ENCODE measurements around the gene RDH14. TPM values are rescaled to one million over a fixed set of nuclear protein-coding genes. Genes with fewer than 3 reads are reported as not detected.

Gene RDH14
- total and polyA plus RNA-seq, 4 donors, result 13.3 to 23.9 (median 15.6) TPM

DNA sequence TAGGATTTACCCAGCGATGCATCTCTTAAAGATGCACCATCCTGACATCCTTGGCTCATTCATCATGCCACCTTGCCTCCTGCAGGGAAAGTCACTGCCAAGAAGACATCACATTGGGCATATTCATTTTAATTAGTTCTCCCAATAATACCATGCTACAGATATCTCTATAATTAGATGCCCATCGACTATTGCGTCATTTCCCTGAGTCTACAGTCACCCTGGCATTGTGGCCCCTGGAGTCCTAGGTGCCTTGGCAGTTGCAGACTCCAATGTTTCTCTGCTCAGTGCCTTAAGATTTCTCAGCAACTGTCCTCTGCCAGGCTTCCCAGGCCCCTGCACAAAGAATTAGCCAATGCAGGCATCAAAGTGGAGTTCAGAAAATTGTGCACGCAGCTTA is 32.6 kb downstream of the RDH14 start:
- Histone ChIP-seq H3K27me3 (ENCODE audit: control insufficient read depth in 4 of 4, insufficient read depth in 4 of 4, low read length in 3 of 4) (no peaks in the 10 kb centered on the region), H3K27ac (ENCODE audit: low read depth in 1 of 2, low read length in 2 of 2) (no peak overlapping the region), H3K36me3 (ENCODE audit: control insufficient read depth in 4 of 4, insufficient read depth in 3 of 4, low read depth in 1 of 4, low read length in 3 of 4) (no peaks in the 10 kb centered on the region), H3K4me1 (ENCODE audit: control insufficient read depth in 4 of 4, insufficient read depth in 4 of 4, low read length in 3 of 4) (no peaks in the 10 kb centered on the region), H3K4me3 (ENCODE audit: low read depth in 1 of 3, low read length in 3 of 3) (no peak overlapping the region), H3K9ac (ENCODE audit: low read depth in 1 of 2, low read length in 2 of 2) (no peak overlapping the region), H3K9me3 (ENCODE audit: control insufficient read depth in 4 of 4, low read length in 3 of 4) (no peaks in the 10 kb centered on the region)
- WGBS, result 90% methylated on average over 4 of the region's 4 CpGs
- TF ChIP-seq FOXA1 (IDR thresholded peaks at IDR 0.05) (no peak), REST (IDR thresholded peaks at IDR 0.05) (no peak), FOXA2 (IDR thresholded peaks at IDR 0.05) (no peak), MAX (IDR thresholded peaks at IDR 0.05) (no peak), YY1 (IDR thresholded peaks at IDR 0.05) (no peak), GABPA (IDR thresholded peaks at IDR 0.05 in 1 of 2, conservative IDR thresholded peaks at IDR 0.05 in 1 of 2) (no peak)
- TF ChIP-seq, protein P1, sequence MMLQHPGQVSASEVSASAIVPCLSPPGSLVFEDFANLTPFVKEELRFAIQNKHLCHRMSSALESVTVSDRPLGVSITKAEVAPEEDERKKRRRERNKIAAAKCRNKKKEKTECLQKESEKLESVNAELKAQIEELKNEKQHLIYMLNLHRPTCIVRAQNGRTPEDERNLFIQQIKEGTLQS (IDR thresholded peaks at IDR 0.05), result no peak
- DNase-seq (ENCODE audit: low spot score), result no peak

DNA sequence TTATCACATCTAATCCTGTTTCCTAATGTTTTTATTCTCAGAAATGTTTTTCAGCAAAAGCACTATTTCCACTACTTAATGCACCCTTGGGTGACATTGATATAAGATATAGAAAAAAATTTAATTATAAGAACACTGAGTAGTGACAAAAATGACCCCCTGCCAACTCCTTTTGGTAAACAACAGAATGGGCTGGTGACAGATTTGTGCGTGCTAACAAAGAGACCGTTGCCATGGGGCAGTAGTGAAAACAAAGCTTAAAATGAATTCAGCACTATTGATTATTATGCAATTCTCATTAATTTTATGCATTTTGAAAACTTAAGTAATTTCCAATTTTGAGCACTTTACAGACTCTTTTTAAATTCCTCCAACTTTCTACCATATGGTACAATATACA is 33.1 kb downstream of the RDH14 start:
- Histone ChIP-seq H3K4me1 (ENCODE audit: control insufficient read depth in 4 of 4, insufficient read depth in 4 of 4, low read length in 3 of 4) (no peaks in the 10 kb centered on the region), H3K9me3 (ENCODE audit: control insufficient read depth in 4 of 4, low read length in 3 of 4) (no peaks in the 10 kb centered on the region), H3K27me3 (ENCODE audit: control insufficient read depth in 4 of 4, insufficient read depth in 4 of 4, low read length in 3 of 4) (no peaks in the 10 kb centered on the region), H3K27ac (ENCODE audit: low read depth in 1 of 2, low read length in 2 of 2) (no peak overlapping the region), H3K9ac (ENCODE audit: low read depth in 1 of 2, low read length in 2 of 2) (no peak overlapping the region), H3K4me3 (ENCODE audit: low read depth in 1 of 3, low read length in 3 of 3) (no peak overlapping the region), H3K36me3 (ENCODE audit: control insufficient read depth in 4 of 4, insufficient read depth in 3 of 4, low read depth in 1 of 4, low read length in 3 of 4) (no peaks in the 10 kb centered on the region)
- TF ChIP-seq GABPA (IDR thresholded peaks at IDR 0.05 in 1 of 2, conservative IDR thresholded peaks at IDR 0.05 in 1 of 2), result no peak
- no peak for TF ChIP-seq RXRA (IDR thresholded peaks at IDR 0.05)
- WGBS, result 91% methylated on average over 2 of the region's 2 CpGs
- no peak for DNase-seq (ENCODE audit: low spot score)

DNA sequence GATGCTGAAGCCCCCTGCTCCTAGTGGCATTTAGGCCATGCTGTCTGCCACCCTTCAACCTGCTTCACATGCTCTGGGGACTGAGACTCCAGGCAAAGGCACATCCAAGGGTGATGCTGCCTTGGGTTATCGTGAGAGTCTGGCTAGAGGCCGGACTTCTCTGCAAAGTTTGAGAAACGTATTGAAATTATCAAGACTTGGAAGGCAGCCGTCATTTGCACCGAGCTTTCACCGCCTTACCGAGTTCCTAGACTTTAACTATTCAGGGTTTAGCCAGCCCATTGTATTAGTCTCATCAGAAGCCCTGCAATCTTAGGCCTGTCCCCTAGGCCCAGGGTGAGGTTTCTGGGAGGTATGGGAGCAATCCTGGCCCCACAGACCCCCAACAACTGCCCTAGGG is 34.0 kb downstream of the RDH14 start:
- TF ChIP-seq NR2F2 (IDR thresholded peaks at IDR 0.05) (no peak), HNF4A (conservative IDR thresholded peaks at IDR 0.05) (no peak), CTCF (IDR thresholded peaks at IDR 0.05; ENCODE audit: low read depth, low read length, missing input control) (no peak), TAF1 (conservative IDR thresholded peaks at IDR 0.05) (no peak)
- TF ChIP-seq, protein P2, sequence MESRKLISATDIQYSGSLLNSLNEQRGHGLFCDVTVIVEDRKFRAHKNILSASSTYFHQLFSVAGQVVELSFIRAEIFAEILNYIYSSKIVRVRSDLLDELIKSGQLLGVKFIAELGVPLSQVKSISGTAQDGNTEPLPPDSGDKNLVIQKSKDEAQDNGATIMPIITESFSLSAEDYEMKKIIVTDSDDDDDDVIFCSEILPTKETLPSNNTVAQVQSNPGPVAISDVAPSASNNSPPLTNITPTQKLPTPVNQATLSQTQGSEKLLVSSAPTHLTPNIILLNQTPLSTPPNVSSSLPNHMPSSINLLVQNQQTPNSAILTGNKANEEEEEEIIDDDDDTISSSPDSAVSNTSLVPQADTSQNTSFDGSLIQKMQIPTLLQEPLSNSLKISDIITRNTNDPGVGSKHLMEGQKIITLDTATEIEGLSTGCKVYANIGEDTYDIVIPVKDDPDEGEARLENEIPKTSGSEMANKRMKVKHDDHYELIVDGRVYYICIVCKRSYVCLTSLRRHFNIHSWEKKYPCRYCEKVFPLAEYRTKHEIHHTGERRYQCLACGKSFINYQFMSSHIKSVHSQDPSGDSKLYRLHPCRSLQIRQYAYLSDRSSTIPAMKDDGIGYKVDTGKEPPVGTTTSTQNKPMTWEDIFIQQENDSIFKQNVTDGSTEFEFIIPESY (IDR thresholded peaks at IDR 0.05), result no peak
- H3K9ac ChIP-seq (ENCODE audit: low read depth in 1 of 2, low read length in 2 of 2), result no peak overlapping the region
- H3K27me3 ChIP-seq (ENCODE audit: control insufficient read depth in 4 of 4, insufficient read depth in 4 of 4, low read length in 3 of 4), result no peaks in the 10 kb centered on the region
- no peaks in the 10 kb centered on the region for H3K36me3 ChIP-seq (ENCODE audit: control insufficient read depth in 4 of 4, insufficient read depth in 3 of 4, low read depth in 1 of 4, low read length in 3 of 4)
- H3K4me1 ChIP-seq (ENCODE audit: control insufficient read depth in 4 of 4, insufficient read depth in 4 of 4, low read length in 3 of 4), result no peaks in the 10 kb centered on the region
- DNase-seq (ENCODE audit: low spot score), result no peak
- no peak overlapping the region for H3K4me3 ChIP-seq (ENCODE audit: low read depth in 1 of 3, low read length in 3 of 3)
- WGBS, result 94% methylated on average over 7 of the region's 7 CpGs
- H3K27ac ChIP-seq (ENCODE audit: low read depth in 1 of 2, low read length in 2 of 2), result no peak overlapping the region
- no peaks in the 10 kb centered on the region for H3K9me3 ChIP-seq (ENCODE audit: control insufficient read depth in 4 of 4, low read length in 3 of 4)
